ENCODE data around the gene CCSER1.

CCSER1 gene

DNA sequence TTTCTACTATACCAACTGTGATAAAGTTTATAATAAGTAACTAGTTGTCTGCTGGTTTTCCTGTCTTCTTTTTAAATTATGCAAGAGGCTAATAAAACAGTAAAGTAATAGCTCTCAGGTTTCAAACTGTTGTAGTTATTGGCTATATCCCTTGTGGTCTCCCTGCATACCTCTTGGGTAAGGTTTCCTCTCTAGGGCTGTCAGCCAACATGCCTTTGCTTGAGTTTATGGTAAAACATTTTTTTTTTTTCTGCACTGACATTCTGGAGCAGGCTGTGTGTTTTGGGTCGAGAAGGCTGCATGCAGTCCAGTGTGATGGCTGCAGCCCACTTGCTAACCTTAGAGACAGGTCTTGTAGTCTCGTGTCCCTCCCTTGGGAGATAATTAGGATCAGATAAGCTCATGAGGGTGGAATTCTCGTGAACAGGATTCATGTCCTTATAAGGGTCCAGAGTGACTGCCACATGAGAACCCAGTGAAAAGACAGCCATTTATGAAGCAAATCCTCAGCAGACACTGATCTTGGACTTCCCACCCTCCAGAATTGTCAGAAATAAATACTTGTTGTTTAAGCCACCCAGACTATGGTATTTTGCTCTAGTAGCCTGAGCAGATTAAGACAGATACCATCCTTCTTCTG is 831.2 kb downstream of the CCSER1 start:
- no peak for DNase-seq (ENCODE audit: low spot score)

DNA sequence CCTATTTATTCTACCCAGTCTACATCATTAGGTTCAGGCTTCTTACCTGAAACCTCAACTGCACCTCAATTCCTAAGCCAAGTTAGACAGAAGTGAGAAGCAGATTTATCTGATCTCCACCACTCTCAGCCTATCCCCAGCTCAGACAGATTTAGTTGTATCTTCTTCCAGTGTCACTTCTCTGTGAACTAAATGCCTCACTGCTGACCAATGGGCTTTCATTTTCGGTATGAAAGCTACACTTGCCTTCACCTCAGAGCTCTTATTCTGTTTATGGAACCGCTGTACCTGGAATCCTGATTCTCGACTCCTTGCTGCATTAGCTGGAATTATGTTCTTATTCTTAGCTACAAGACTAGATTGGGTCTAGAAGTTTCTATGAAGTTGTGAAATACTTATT is 833.2 kb downstream of the CCSER1 start:
- no peak for DNase-seq (ENCODE audit: low spot score)

DNA sequence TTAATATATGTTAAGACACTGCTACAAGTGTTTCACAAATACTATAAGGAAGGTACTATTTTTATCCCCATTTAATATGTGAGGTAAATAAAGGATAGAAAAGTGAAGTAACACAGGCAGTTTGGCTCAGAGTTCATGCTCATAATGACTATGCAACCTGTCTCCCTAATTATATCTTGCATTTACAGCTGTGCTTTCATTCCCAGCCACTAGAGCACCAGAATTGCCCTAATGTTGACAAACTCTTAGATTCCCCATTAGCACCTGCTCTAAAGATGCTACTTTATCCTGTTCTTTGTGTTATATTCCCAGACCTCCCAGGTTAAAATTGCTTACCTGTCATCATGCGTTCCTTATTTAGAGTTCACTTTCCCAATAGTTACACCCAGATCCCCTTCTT is 833.6 kb downstream of the CCSER1 start:
- no peak for DNase-seq (ENCODE audit: low spot score)

DNA sequence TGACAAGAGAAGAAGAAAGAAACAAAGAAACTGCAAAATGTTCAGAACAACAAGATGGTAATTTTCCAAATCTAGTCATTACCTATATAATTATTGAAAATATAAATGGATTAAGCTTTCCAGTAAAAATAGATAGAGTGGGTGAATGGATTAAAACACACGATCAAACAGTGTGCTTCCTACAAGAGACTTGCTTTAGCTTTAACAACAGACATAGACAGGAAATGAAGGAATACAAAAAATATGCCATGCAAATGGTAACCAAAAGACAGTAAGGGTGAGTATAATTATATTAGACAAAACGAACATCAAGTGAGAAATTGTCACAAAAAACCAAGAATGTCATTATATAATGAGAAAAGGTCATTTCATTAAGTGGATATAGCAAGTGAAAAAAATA is 842.8 kb downstream of the CCSER1 start:
- no peak for DNase-seq (ENCODE audit: low spot score)

DNA sequence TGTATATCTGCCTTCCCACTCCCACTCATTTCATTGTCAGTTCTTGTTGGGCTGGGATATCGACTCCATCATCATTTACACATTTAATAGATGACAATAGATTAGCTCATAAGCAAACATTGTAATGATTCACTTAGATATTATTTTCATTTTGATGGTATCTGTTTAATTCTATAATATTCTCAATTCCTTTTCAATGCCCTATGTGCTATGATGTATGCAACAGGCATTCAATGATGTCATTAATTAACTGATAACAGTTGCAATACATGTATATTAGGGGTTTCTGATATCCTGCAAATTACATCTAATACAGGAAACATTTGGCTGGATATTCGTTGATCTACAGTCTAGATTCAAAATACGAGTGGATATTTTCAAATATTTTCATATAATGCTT is 850.5 kb downstream of the CCSER1 start:
- no peak for DNase-seq (ENCODE audit: low spot score)

DNA sequence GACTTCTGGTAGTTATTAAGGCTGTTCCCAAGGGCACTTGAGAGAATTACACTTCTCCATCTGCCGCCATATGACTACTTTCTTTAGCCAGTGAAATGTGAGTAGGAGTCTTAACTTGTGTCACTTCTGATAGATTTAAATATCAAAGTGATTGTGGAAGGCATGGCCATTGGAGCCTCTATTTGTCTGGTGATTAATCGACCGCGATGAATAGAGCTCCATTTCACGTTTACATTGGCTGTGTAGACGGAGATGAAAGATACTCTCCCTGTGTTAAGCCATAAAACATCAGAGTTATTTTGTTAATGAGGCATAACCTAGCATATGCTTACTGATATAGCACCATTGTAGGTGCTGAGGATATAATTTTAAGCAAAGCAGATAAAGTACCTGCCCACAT is 852.4 kb downstream of the CCSER1 start:
- DNase-seq (ENCODE audit: low spot score), result no peak

DNA sequence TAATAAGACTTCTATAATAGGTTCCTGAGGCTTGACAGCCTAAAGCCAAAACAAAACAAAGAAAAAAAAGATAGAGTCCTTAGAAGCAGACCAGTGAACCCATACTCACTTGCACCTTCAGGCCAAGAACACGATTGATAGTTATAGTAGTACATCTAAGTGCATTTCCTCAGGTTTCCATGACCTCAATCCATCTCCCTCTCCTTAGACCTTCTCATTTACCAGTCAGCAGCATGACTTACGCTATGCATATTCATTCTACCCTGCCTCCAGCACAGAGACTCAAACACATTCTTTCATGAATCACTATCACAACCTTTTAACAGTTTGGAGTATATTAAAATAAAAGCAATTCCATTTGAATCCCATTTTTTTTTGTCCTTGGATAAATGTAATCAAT is 855.6 kb downstream of the CCSER1 start:
- DNase-seq (ENCODE audit: low spot score), result no peak

DNA sequence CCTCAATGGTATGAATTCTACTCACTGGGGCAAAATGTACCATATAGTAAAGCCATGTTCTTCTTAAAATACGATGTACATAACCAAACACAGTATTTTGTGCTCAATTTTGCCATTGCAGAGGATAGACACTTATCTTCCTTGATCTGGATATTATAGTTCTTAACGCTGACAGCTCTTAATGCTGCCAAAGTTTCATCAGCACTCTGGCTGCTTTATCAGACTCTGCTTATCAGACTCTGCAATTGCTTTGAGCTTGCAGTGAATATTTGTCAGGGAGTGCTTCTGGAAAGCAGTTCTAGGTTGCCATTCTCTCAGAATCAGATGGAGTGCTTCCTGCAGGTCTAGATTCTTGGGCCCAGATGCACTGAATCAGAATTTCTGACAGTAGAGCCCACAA is 863.1 kb downstream of the CCSER1 start:
- no peak for DNase-seq (ENCODE audit: low spot score)

DNA sequence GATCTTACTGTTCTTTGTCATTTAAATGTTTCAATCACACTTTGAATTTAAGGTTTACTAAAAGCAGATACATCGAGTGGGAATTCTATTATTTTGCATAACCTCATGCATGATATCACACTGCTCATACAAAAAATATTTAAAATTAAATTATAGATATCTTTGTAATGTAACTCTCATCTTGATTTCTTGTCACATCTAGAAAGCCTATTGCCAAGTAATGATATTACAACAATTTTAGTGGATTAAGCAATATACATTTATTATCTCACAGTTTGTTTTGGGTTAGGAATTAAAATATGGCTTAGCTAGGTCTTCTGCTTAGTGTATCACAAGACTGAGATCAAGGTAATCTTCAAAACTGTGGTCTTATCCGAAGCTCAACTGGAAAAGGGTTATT is 865.0 kb downstream of the CCSER1 start:
- no peak for DNase-seq (ENCODE audit: low spot score)

DNA sequence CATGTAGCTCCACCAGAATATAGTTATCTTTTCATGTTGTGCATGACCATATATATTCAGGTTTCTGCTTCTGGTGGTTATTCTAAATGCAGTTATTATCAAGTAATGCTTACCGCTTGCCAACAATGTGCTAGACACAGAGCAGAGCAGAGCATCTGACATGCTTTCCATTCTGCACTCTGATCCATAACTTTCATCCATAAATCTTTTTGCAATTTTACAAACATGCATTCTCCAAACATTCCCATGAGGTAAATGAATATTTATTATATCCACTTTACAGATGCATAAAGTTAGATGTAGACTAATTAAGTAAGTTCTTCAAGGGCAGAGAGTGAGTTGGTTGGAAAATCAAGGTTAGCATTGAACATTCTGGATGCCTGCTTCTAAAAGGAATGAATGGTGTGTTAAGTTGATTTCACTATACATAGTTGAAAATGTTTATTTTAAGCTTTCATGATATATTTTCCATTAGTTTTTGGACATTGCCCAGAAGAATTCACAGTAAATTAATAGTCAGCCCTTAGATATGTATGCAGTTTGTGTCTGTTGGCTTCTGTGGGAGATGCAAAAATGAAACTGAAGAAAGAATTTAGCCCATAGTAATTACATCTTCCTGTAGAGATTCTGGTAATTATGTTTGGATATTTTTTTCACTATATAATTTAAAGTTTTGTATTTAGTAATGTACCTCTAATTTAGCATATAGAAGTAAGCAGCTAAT is 867.8 kb downstream of the CCSER1 start:
- DNase-seq (ENCODE audit: low spot score), result no peak

DNA sequence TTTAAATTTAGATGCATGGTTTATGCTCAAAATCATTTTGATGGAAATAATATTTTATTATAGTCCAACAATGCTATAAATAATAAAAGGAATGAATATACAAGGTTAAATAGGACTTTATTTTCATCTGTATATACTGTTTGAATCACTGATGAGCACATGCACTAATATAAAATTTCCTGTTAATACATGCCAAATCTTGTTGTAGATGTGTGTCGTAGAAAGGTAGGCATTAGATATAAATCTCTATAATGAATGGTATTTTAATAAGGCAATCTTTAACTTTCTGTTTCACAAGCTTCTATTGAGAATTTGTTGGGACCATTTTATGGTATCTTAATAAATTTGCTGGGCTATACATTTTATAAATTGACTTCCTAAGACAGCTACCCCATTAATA is 868.8 kb downstream of the CCSER1 start:
- no peak for DNase-seq (ENCODE audit: low spot score)

DNA sequence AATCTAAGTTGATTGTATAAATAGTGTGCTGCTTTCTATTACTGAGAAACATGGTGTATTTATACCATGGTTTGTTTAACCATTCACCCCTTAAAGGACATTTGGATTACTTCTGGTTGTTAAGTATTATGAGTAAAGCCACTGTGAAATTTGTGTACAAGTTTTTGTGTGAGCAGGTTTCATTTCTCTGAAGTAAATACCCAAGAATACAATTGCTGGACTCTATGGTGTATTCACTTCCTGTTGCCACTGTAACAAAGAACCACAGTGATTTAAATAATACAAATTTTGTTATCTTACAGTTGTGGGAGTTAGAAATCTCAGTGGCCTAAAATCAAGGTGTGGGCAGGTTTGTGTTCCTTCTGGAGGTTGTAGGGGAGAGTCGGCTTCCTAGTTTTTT is 869.6 kb downstream of the CCSER1 start:
- no peak for DNase-seq (ENCODE audit: low spot score)

DNA sequence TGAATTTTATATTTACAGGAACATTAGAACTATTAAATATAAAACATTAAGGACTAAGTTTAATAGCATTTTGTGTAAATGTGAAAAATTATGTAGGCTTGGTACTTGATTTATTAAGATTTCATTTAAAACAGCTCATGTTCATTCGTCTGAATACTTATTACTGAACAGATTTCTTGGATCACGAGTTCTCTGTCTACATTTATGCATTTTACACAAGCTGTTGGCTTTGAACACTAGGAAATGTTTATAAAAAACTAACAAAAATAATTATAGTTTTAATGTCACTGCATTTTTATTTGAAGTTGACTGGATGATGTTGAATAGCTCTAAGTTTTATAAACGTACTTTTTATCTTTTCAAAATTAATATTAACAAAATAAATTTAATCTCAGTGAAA is 888.7 kb downstream of the CCSER1 start:
- no peak for DNase-seq (ENCODE audit: low spot score)

DNA sequence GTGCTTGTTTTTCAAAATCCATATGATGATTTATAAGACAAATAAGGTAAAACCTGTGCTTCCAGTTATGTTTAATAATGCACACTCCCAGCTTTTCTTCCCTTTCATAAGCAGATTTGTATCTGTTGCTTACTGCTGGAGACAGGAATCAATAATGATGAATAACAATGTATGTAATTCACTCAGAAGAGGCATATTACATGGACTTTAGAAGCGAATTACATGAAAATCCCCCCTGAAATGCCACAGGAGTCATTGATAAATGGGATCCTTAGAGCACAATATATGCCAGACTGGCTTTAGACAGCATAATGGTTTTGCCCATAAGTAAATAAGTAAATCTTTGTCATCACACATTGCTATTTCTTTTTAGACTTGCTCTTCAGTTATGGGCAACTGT is 892.3 kb downstream of the CCSER1 start:
- no peak for DNase-seq (ENCODE audit: low spot score)

DNA sequence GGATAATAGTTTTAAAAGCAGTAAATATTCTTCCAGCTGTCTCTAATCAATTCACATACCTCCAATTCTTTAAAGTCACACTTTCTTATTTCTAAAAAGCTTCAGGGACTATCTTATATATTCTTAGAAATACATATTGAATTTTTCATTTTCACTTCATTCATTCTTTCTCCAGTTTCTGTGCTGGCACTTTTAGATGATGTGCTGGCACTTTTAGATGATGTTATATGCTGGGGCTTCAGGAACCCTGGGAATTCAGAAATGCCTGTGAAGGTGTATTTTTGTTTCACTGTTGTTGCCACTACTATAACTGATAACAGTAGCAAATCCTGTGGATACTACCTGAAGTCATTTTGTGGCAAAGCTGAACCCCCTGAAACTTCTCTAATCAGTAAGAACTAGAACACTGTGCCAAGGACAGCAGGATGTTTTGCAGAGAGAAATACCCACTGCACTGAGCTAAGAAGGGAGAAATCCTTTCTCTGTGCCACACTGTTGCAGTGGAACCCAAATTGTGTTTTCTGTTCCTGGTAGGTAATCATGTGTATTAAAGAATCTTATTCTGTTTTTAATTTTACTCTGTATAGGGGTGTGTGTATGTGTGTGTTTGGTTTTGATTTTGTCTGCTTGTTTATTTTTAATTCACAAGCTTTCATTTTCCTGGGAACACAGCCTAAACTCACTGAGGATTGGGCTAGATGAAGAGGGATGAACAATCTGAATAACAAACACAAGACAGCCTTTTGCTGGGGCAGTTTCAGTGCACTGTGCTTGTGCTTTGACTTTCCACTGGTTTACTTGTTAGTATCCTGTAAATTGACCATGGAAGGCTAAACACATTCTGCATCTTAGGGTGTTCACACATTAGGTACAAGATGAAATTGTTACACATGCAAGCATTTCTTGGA is 898.3 kb downstream of the CCSER1 start:
- no peak for DNase-seq (ENCODE audit: low spot score)

DNA sequence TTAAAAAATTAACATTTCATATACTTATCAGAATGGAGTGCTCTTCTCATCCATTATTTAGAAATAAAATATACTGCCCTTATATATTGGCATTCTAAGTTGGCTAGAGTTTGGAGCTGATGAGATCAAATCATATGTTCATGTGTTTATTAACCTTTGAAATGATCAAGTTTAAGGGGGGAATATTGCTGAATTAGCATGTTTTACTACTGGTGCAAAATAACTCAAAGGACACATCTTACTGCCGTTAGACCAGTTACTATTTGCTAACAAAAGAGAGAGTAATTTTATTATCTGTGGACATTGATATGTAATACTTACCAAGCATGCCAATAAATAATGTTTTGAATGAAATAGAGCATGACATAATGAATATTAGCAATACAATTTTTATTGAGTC is 901.0 kb downstream of the CCSER1 start:
- no peak for DNase-seq (ENCODE audit: low spot score)

DNA sequence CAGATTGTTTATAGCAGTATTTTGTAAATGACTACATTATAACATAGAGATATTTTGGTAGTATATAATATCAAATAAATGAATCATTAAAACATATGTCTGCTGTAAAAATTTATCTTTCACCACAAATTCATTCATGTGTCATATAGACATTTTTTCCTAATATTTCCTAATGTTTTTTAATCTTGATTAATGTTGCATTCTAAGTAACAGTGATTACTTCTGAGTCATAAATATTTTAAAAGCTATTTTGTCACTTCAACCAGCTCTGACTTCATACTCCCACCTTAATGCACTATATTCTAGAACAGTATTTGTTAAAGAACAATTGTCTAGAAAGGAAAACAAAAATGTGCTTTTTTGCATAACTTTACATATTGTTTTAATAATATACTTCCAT is 904.6 kb downstream of the CCSER1 start:
- DNase-seq (ENCODE audit: low spot score), result no peak

DNA sequence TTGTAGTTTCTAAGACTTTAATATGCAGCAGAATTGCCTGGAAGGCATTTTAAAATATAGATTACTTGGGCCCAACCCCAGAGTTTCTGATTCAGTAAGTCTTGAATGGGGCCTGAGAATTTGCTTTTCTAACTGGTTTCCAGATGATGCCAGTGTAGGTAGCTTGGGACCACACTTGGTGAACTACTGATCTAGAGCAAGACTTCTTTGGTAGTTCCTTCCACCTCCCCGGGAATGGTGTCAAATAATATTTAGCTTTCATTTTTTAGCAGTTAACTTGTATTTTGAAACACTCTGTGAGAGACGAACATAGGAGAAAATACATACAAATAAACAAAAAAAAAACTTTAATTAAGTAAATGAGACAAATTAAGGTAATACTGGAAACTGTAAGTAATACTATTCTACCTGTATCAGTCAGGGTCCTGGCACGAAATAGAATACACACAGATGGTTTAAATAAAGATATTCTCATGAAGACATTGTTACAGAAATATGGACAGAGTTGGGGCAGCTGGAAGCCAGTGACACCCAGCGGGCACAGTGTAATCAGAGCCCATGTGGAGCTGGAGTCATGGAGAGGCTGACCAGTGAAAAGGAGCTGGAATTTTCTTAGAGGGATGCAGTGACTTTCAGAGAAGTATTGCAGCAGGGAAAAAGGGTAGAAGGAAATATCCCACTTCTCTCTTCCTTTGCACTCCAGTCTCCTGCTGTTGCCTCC is 905.7 kb downstream of the CCSER1 start:
- no peak for DNase-seq (ENCODE audit: low spot score)

DNA sequence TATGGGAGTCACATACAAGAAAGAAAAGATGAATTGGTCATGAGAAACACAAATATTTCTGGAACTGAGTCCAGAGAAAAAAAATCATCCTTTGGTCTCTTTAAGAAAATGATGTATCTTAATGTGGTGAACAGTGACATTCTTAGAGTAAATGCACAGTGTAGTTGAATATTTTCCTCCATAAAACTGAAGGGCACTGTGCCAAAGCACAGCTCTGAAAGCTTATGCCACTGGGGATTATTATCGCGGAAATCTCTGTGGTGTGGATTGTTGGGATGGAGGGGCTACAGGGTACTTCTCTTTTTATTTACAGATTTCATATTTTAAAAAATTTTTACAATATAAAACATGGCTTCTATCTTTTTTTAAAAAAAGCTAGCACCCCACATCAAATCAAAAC is 908.1 kb downstream of the CCSER1 start:
- no peak for DNase-seq (ENCODE audit: low spot score)

DNA sequence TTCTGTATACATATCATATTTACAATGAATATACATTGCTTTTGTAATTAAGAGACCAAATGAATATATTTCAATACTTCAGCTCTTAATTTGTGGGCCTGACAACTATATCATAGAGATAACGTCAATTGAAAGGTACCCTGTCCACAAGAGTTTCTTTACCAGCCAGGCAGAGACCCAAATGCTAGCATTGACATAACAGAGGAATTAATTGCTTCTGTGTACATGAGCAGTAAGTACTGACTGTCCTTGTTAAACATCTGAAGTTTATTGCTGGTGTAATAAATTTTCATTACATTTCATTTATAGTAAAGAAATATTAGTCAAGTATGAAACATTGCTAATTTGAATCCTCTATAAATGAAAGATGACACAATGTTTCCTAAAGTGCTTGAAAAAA is 910.8 kb downstream of the CCSER1 start:
- no peak for DNase-seq (ENCODE audit: low spot score)

DNA sequence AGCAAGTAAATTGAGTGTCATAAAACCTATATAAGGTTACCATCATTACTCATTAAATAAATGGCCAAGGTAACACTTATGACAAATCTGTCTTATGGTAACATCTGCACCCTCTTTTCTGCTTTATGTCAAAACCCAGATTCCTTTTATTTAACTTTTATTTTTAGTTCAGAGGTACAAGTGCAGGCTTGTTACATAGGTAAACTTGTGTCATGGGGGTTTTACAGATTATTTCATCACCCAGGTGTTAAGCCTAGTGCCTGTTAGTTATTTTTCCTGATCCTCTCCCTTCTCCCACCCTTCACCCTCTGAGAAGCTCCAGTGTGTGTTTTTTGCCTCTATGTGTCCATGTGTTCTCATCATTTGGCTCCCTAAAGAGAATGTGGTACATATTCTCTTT is 930.7 kb downstream of the CCSER1 start:
- DNase-seq (ENCODE audit: low spot score), result no peak

DNA sequence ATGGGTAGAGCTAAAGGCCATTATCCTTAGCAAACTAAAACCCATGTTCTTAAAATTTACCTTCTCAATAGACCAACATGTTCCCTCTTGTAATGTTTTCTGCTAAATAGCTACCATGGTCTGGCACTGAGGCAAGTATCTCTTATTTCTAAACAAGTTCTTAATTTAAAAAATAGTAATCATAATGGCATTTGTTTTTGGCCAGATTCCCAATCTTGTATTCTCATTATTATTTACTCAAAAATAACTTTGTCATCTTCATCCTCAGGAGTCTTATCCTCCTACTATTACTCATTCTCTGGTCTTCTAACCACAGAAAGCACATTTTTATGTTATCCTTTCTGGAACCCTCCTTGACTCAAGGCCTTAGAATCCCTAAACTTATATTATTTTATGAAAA is 931.2 kb downstream of the CCSER1 start:
- no peak for DNase-seq (ENCODE audit: low spot score)

All from AG08395 (cell line).